HL-60 (cell line): ENCODE data around the gene PEX11B.

Experiments used
- DNase-seq, 2 experiments: peaks; one replicate each; pipeline ENCODE4 v3.0.0-alpha.2; 2010 to 2020; ENCODE audit warnings: low read depth in 1 of 2, low spot score in 1 of 2
- H3K27ac ChIP-seq: fragments of 250-450 bp; sonication (Bioruptor Pico); replicated peaks from 2 replicates; pipeline ENCODE4 v1.5.1; 2020; ENCODE audit warnings: mild to moderate bottlenecking, moderate library complexity
- H3K27me3 ChIP-seq: fragments of 250-450 bp; sonication (Bioruptor Pico); 2 replicates; pipeline ENCODE4 v1.5.1; 2021; ENCODE audit warnings: mild to moderate bottlenecking, moderate library complexity; ENCODE audit not compliant: insufficient read depth, poor library complexity, severe bottlenecking
- H3K4me3 ChIP-seq: replicated peaks from 2 replicates; pipeline ENCODE4 v1.5.1; 2011; ENCODE audit warnings: mild to moderate bottlenecking, control low read depth, low read length; ENCODE audit not compliant: insufficient read depth
- GABPA ChIP-seq: IDR thresholded peaks from 2 replicates; pipeline ENCODE4 v1.6.1; 2012; ENCODE audit warnings: low read depth
- POLR2AphosphoS5 ChIP-seq: IDR thresholded peaks from 2 replicates; pipeline ENCODE4 v1.6.1; 2012; ENCODE audit warnings: low read depth
- SPI1 ChIP-seq: IDR thresholded peaks from 2 replicates; pipeline ENCODE4 v1.6.1; 2012; ENCODE audit warnings: low read depth, mild to moderate bottlenecking, borderline replicate concordance
- TF ChIP-seq, protein P1 (sequence below): IDR thresholded peaks from 2 replicates; pipeline ENCODE4 v1.6.1; 2012; ENCODE audit warnings: low read depth; ENCODE audit not compliant: insufficient replicate concordance
- TF ChIP-seq, protein P2 (sequence below): IDR thresholded peaks from one replicate; pipeline ENCODE4 v1.5.1; 2011; ENCODE audit warnings: low read length, control low read depth, inconsistent platforms; ENCODE audit not compliant: insufficient read depth

Gene PEX11B

DNA sequence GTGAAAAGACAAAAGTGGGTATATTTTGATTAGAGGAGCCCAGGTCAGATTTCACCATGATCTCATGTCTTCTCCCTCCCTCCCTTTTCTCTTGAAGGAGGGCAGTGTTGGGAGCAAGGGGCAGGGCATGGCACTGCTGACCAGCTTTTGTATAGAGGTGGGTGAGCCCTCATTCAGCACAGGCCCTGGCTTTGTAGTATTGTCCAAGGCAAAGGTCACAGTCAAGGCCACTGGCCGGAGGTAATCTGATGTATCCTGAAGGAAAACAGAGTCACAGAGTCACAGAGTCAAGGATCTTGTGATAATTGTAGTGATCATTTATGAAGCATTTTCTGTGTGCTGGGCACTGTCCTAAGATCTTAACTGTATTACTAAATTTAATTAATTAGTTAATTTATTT is 20.5 kb downstream of the PEX11B start:
- Histone ChIP-seq H3K4me3 (no peak overlapping the region), H3K27ac (no peak overlapping the region), H3K27me3 (no peaks in the 10 kb centered on the region)
- no peak for DNase-seq
- TF ChIP-seq, protein P1, sequence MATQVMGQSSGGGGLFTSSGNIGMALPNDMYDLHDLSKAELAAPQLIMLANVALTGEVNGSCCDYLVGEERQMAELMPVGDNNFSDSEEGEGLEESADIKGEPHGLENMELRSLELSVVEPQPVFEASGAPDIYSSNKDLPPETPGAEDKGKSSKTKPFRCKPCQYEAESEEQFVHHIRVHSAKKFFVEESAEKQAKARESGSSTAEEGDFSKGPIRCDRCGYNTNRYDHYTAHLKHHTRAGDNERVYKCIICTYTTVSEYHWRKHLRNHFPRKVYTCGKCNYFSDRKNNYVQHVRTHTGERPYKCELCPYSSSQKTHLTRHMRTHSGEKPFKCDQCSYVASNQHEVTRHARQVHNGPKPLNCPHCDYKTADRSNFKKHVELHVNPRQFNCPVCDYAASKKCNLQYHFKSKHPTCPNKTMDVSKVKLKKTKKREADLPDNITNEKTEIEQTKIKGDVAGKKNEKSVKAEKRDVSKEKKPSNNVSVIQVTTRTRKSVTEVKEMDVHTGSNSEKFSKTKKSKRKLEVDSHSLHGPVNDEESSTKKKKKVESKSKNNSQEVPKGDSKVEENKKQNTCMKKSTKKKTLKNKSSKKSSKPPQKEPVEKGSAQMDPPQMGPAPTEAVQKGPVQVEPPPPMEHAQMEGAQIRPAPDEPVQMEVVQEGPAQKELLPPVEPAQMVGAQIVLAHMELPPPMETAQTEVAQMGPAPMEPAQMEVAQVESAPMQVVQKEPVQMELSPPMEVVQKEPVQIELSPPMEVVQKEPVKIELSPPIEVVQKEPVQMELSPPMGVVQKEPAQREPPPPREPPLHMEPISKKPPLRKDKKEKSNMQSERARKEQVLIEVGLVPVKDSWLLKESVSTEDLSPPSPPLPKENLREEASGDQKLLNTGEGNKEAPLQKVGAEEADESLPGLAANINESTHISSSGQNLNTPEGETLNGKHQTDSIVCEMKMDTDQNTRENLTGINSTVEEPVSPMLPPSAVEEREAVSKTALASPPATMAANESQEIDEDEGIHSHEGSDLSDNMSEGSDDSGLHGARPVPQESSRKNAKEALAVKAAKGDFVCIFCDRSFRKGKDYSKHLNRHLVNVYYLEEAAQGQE, result no peak
- TF ChIP-seq, protein P2, sequence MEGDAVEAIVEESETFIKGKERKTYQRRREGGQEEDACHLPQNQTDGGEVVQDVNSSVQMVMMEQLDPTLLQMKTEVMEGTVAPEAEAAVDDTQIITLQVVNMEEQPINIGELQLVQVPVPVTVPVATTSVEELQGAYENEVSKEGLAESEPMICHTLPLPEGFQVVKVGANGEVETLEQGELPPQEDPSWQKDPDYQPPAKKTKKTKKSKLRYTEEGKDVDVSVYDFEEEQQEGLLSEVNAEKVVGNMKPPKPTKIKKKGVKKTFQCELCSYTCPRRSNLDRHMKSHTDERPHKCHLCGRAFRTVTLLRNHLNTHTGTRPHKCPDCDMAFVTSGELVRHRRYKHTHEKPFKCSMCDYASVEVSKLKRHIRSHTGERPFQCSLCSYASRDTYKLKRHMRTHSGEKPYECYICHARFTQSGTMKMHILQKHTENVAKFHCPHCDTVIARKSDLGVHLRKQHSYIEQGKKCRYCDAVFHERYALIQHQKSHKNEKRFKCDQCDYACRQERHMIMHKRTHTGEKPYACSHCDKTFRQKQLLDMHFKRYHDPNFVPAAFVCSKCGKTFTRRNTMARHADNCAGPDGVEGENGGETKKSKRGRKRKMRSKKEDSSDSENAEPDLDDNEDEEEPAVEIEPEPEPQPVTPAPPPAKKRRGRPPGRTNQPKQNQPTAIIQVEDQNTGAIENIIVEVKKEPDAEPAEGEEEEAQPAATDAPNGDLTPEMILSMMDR, result no peak
- TF ChIP-seq SPI1, result no peak

DNA sequence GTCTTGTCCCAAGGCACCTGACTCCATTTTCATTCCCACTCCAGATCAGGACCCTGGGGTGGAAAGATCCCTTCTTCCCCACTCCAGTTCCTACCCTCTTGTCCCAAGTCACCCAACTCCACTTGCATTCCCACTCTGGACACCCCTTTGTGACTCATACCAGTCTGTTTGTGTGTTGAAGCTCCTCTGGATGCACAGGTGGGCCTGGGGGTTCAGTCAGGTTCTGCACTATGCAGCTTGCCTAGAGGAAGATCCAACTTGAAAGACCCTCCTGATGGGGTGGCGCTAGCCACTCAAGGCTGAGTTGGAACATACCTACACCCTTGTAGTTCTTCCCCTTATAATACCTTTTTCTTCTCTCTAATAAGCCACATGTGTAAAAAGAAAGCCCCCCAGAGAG is 23.0 kb downstream of the PEX11B start:
- Histone ChIP-seq H3K27me3 (no peaks in the 10 kb centered on the region), H3K4me3 (no peak overlapping the region), H3K27ac (no peak overlapping the region)
- TF ChIP-seq GABPA, result no peak
- TF ChIP-seq SPI1, result no peak
- TF ChIP-seq, protein P2, result no peak
- TF ChIP-seq POLR2AphosphoS5, result no peak
- TF ChIP-seq, protein P1, result no peak
- DNase-seq, result no peak

DNA sequence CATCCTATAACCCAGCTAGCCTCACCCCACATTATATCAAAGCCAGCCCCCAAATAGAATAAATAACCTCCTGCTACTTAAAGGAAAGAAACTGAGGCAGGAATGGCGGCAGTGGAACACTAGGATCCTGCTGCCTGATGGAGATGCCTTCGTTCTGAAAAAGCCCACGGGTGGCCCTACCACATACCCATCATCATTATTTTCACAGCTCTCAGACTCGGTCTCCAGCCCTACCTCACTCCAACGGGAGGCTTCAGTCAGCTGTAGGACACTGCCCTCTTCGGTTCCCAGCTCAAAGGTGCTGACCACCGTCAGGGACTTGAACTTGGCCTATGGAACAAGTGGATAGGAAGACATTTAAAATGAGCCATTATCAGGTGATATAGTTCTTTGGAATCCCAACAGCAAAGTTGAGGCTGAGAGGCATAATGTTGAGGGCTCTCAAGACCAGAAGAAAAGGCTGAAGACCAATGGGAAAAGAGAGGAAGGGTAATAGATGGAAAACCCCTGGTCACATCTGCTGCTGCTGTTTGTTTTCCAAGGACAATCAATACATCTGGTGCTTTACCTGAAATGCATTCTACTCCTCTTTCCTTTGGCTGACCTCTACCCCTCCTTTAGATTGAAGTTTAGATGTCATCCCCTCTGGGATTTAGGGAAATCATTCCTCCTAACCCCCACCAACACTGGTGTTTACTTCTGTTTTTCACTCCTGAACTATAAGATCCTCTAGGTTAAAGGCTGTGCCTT is 25.0 kb downstream of the PEX11B start:
- TF ChIP-seq, protein P2, result no peak
- TF ChIP-seq SPI1, result no peak
- TF ChIP-seq, protein P1, result no peak
- no peak for TF ChIP-seq POLR2AphosphoS5
- TF ChIP-seq GABPA, result no peak
- Histone ChIP-seq H3K4me3 (no peak overlapping the region), H3K27ac (no peak overlapping the region), H3K27me3 (no peaks in the 10 kb centered on the region)
- no peak for DNase-seq
